ENCODE data around the gene ZC3H13.

The ZC3H13 gene

DNA sequence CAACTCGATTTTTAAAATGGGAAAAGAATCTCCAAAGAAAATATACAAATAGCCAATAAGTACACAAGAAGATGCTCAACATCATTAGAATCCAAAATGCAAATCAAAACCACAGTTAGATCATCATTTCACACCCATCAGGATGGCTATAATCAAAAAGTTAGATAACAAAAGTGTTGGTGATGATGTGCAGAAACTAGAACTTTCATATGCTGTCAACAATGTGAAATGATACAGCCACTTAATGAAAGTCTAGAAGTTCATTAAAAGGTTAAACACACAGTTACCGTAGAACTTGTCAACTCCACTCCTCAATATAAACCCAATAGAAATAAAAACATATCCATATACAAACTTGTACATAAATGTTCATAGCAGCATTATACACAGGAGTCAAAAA lies 11.8 kb downstream of the ZC3H13 start:
- no peaks in the 10 kb centered on the region for H3K27me3 ChIP-seq (replicated peaks; ENCODE audit: insufficient read depth, low read length)
- H2AFZ ChIP-seq (ENCODE audit: low read length): no peak overlapping the region
- H3K9me2 ChIP-seq (replicated peaks; ENCODE audit: insufficient read depth, low read length): no peaks in the 10 kb centered on the region
- no peaks in the 10 kb centered on the region for H3K36me3 ChIP-seq (replicated peaks; ENCODE audit: insufficient read depth, low read length)
- H3K4me1 ChIP-seq (ENCODE audit: low read length): no peaks in the 10 kb centered on the region
- no peak overlapping the region for H3K4me2 ChIP-seq (ENCODE audit: low read depth, low read length)
- H4K20me1 ChIP-seq (ENCODE audit: insufficient read depth, low read length): no peaks in the 10 kb centered on the region
- no peak overlapping the region for H3K4me3 ChIP-seq (ENCODE audit: low read length)
- H3K9ac ChIP-seq (ENCODE audit: low read length): no peak overlapping the region
- no peak overlapping the region for H3K27ac ChIP-seq (ENCODE audit: low read length)
- H3K79me2 ChIP-seq (ENCODE audit: low read length): peaks cover 5% of the 10 kb centered on the region; the same call in 1 of the 2 replicates
- DNase-seq: no peak
- H3F3A ChIP-seq (ENCODE audit: insufficient read depth, low read length): no peaks in the 10 kb centered on the region
- no peaks in the 10 kb centered on the region for H3K9me3 ChIP-seq (replicated peaks; ENCODE audit: insufficient read depth, low read length)
- TF ChIP-seq, protein P1, sequence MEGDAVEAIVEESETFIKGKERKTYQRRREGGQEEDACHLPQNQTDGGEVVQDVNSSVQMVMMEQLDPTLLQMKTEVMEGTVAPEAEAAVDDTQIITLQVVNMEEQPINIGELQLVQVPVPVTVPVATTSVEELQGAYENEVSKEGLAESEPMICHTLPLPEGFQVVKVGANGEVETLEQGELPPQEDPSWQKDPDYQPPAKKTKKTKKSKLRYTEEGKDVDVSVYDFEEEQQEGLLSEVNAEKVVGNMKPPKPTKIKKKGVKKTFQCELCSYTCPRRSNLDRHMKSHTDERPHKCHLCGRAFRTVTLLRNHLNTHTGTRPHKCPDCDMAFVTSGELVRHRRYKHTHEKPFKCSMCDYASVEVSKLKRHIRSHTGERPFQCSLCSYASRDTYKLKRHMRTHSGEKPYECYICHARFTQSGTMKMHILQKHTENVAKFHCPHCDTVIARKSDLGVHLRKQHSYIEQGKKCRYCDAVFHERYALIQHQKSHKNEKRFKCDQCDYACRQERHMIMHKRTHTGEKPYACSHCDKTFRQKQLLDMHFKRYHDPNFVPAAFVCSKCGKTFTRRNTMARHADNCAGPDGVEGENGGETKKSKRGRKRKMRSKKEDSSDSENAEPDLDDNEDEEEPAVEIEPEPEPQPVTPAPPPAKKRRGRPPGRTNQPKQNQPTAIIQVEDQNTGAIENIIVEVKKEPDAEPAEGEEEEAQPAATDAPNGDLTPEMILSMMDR (IDR thresholded peaks at IDR 0.05; ENCODE audit: low read length): no peak
- TF ChIP-seq EZH2phosphoT487 (IDR thresholded peaks at IDR 0.05; ENCODE audit: low read length) (no peak), EZH2 (optimal IDR thresholded peaks at IDR 0.05; ENCODE audit: low read depth, low read length) (no peak)

DNA sequence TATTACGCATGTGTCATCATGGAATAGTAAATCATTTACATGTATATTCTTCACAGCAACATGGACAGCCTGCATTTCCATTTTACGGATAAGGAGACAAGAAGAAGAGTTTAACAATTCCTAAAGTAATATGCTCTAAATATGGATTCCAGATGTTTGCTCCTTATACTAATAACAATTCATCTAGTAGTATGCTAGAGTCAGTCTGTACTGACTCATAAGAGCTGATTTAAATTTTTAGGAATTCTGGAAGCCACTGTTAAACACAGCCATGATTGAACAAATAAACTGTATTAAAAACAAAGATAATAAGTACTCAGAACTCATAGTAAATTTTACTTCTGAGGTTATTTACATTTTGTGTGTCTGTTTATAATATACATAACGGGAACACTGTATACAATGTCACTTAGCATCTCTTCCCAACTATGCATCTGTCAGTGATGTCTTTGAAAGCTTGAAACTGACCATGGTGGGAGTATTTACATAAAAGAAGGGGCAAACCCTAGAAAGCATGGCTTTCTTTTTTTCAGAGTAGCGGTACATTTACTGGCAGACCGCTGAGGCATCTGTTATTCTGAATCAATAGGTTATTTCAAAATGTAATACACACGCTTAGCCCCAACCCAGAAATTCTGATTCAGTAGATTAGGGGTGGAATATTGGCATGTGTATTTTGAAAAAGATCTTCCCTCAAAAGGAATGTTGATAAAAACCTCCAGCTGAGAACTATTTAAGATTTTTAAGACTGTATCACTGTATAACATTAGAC lies 12.9 kb downstream of the ZC3H13 start:
- H2AFZ ChIP-seq (ENCODE audit: low read length): no peak overlapping the region
- no peak overlapping the region for H3K4me3 ChIP-seq (ENCODE audit: low read length)
- H3K4me1 ChIP-seq (ENCODE audit: low read length): no peaks in the 10 kb centered on the region
- no peak overlapping the region for H3K4me2 ChIP-seq (ENCODE audit: low read depth, low read length)
- no peaks in the 10 kb centered on the region for H4K20me1 ChIP-seq (ENCODE audit: insufficient read depth, low read length)
- no peaks in the 10 kb centered on the region for H3K36me3 ChIP-seq (replicated peaks; ENCODE audit: insufficient read depth, low read length)
- H3F3A ChIP-seq (ENCODE audit: insufficient read depth, low read length): no peaks in the 10 kb centered on the region
- H3K9ac ChIP-seq (ENCODE audit: low read length): no peak overlapping the region
- H3K27me3 ChIP-seq (replicated peaks; ENCODE audit: insufficient read depth, low read length): no peaks in the 10 kb centered on the region
- no peaks in the 10 kb centered on the region for H3K9me3 ChIP-seq (replicated peaks; ENCODE audit: insufficient read depth, low read length)
- H3K27ac ChIP-seq (ENCODE audit: low read length): no peak overlapping the region
- DNase-seq: no peak
- no peaks in the 10 kb centered on the region for H3K79me2 ChIP-seq (ENCODE audit: low read length)
- H3K9me2 ChIP-seq (replicated peaks; ENCODE audit: insufficient read depth, low read length): no peaks in the 10 kb centered on the region
- TF ChIP-seq, protein P1 (IDR thresholded peaks at IDR 0.05; ENCODE audit: low read length): no peak
- TF ChIP-seq EZH2phosphoT487 (IDR thresholded peaks at IDR 0.05; ENCODE audit: low read length) (no peak), EZH2 (optimal IDR thresholded peaks at IDR 0.05; ENCODE audit: low read depth, low read length) (no peak)

DNA sequence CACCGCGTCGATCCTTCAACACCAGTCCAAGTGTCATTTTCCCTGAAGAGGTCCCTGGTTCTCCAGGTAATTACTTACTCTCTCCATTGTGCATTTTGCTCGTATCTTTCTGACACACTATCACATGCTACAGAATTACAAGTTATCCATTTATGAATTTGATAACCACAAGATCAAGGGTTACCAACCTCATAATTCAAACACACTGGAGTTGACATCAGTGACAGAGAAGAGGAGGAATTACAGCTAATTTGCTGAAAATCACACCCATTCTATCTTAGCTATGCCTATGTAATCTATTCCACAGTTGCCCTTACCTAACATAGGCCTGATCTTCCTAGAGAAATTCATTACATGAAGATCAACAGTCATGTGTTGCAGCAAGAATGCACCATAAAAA lies 14.2 kb downstream of the ZC3H13 start:
- Histone ChIP-seq H3K27me3 (replicated peaks; ENCODE audit: insufficient read depth, low read length) (no peaks in the 10 kb centered on the region), H3F3A (ENCODE audit: insufficient read depth, low read length) (no peaks in the 10 kb centered on the region), H3K36me3 (replicated peaks; ENCODE audit: insufficient read depth, low read length) (no peaks in the 10 kb centered on the region), H2AFZ (ENCODE audit: low read length) (no peak overlapping the region), H4K20me1 (ENCODE audit: insufficient read depth, low read length) (no peaks in the 10 kb centered on the region), H3K79me2 (ENCODE audit: low read length) (no peaks in the 10 kb centered on the region), H3K9ac (ENCODE audit: low read length) (no peak overlapping the region), H3K9me3 (replicated peaks; ENCODE audit: insufficient read depth, low read length) (no peaks in the 10 kb centered on the region), H3K4me2 (ENCODE audit: low read depth, low read length) (no peak overlapping the region), H3K9me2 (replicated peaks; ENCODE audit: insufficient read depth, low read length) (no peaks in the 10 kb centered on the region), H3K4me3 (ENCODE audit: low read length) (no peak overlapping the region), H3K27ac (ENCODE audit: low read length) (no peak overlapping the region), H3K4me1 (ENCODE audit: low read length) (no peaks in the 10 kb centered on the region)
- DNase-seq: no peak
- no peak for TF ChIP-seq EZH2 (optimal IDR thresholded peaks at IDR 0.05; ENCODE audit: low read depth, low read length)
- TF ChIP-seq, protein P1 (IDR thresholded peaks at IDR 0.05; ENCODE audit: low read length): no peak
- no peak for TF ChIP-seq EZH2phosphoT487 (IDR thresholded peaks at IDR 0.05; ENCODE audit: low read length)
